Neural cell (in vitro differentiated cells): Measurements from ENCODE around the gene CCDC24. TPM values are rescaled to one million over a fixed set of nuclear protein-coding genes. Genes with fewer than 3 reads are reported as not detected.

Source experiments
- H2AFZ ChIP-seq: fragments of 200-600, 300-800 bp; sonication (generic), shearing (Covaris generic); 2 replicates; pipeline ENCODE4 v1.6.0; 2014; ENCODE audit warnings: low read depth, mild to moderate bottlenecking, antibody characterized with exemption, low read length, moderate library complexity
- H3F3A ChIP-seq: fragments of 200-600 bp; shearing (Covaris generic); 2 replicates; pipeline ENCODE4 v1.6.1; 2016; ENCODE audit warnings: mild to moderate bottlenecking, moderate library complexity, mixed read lengths, antibody characterized with exemption, low read length; ENCODE audit not compliant: insufficient read depth, poor library complexity, severe bottlenecking
- H3K27ac ChIP-seq: fragments of 200-600, 300-800 bp; sonication (generic), shearing (Covaris generic); 2 replicates; pipeline ENCODE4 v1.5.1; 2014; ENCODE audit warnings: mild to moderate bottlenecking, low read length, moderate library complexity
- H3K27me3 ChIP-seq: fragments of 300-800, 200-600 bp; sonication (generic), shearing (Covaris generic); 2 replicates; pipeline ENCODE4 v1.6.0; 2014; ENCODE audit warnings: mild to moderate bottlenecking, low read depth, low read length, moderate library complexity; ENCODE audit not compliant: insufficient read depth
- H3K36me3 ChIP-seq: fragments of 300-800, 200-600 bp; sonication (generic), shearing (Covaris generic); 2 replicates; pipeline ENCODE4 v1.5.1; 2014; ENCODE audit warnings: mild to moderate bottlenecking, antibody characterized with exemption, low read length, moderate library complexity; ENCODE audit not compliant: insufficient read depth
- H3K4me2 ChIP-seq: fragments of 300-800, 200-600 bp; sonication (generic), shearing (Covaris generic); 2 replicates; pipeline ENCODE4 v1.6.0; 2014; ENCODE audit warnings: mild to moderate bottlenecking, low read length
- H3K4me3 ChIP-seq: fragments of 300-800, 200-600 bp; sonication (generic), shearing (Covaris generic); 2 replicates; pipeline ENCODE4 v1.5.1; 2014; ENCODE audit warnings: mild to moderate bottlenecking, low read length, moderate library complexity
- H3K79me2 ChIP-seq: fragments of 200-600 bp; shearing (Covaris generic); replicated peaks from 2 replicates; pipeline ENCODE4 v1.6.0; 2014; ENCODE audit warnings: mild to moderate bottlenecking, low read length, moderate library complexity; ENCODE audit not compliant: insufficient read depth
- H3K9ac ChIP-seq: fragments of 300-800, 200-600 bp; sonication (generic), shearing (Covaris generic); 2 replicates; pipeline ENCODE4 v1.6.1; 2016; ENCODE audit warnings: mild to moderate bottlenecking, low read length, mixed read lengths
- H3K9me2 ChIP-seq: fragments of 200-600 bp; shearing (Covaris generic); 2 replicates; pipeline ENCODE4 v1.6.1; 2016; ENCODE audit warnings: mild to moderate bottlenecking, low read length, mixed read lengths; ENCODE audit not compliant: insufficient read depth
- H3K9me3 ChIP-seq: fragments of 200-600, 300-800 bp; sonication (generic), shearing (Covaris generic); 2 replicates; pipeline ENCODE4 v1.6.1; 2016; ENCODE audit warnings: mild to moderate bottlenecking, mixed run types, low read length, moderate library complexity, mixed read lengths
- H4K20me1 ChIP-seq: fragments of 200-600 bp; shearing (Covaris generic); 2 replicates; pipeline ENCODE4 v1.6.1; 2016; ENCODE audit warnings: mild to moderate bottlenecking, mixed run types; ENCODE audit not compliant: insufficient read depth
- CTCF ChIP-seq: fragments of 450-650 bp; IDR thresholded peaks from 2 replicates; pipeline ENCODE4 v1.5.1; 2014; ENCODE audit warnings: antibody characterized with exemption, mild to moderate bottlenecking, moderate library complexity; ENCODE audit not compliant: poor library complexity, severe bottlenecking
- EP300 ChIP-seq: fragments of 450-650 bp; conservative IDR thresholded peaks from 2 replicates; pipeline ENCODE4 v1.6.1; 2014; ENCODE audit warnings: antibody characterized with exemption, mild to moderate bottlenecking, moderate library complexity; ENCODE audit not compliant: poor library complexity, severe bottlenecking
- EZH2 ChIP-seq: fragments of 200-600, 300-800 bp; shearing (Covaris generic), sonication (generic); IDR thresholded peaks from 2 replicates; pipeline ENCODE4 v1.6.1; 2014; ENCODE audit warnings: antibody characterized with exemption, low read length, borderline replicate concordance, mild to moderate bottlenecking; ENCODE audit not compliant: insufficient read depth, poor library complexity, severe bottlenecking
- MXI1 ChIP-seq: fragments of 450-650 bp; conservative IDR thresholded peaks from 2 replicates; pipeline ENCODE4 v1.6.1; 2014; ENCODE audit warnings: antibody characterized with exemption, mild to moderate bottlenecking; ENCODE audit not compliant: poor library complexity, severe bottlenecking
- POLR2AphosphoS5 ChIP-seq: IDR thresholded peaks from 2 replicates; pipeline ENCODE4 v1.6.1; 2012
- RAD21 ChIP-seq: fragments of 450-650 bp; conservative IDR thresholded peaks from 2 replicates; pipeline ENCODE4 v1.6.1; 2014; ENCODE audit warnings: antibody characterized with exemption, mild to moderate bottlenecking, moderate library complexity
- REST ChIP-seq: IDR thresholded peaks from 2 replicates; pipeline ENCODE4 v1.6.1; 2012; ENCODE audit warnings: borderline replicate concordance
- SMC3 ChIP-seq: fragments of 450-650 bp; conservative IDR thresholded peaks from 2 replicates; pipeline ENCODE4 v1.6.1; 2014; ENCODE audit warnings: antibody characterized with exemption, mild to moderate bottlenecking, moderate library complexity; ENCODE audit not compliant: poor library complexity
- TAF1 ChIP-seq: IDR thresholded peaks from 2 replicates; pipeline ENCODE4 v1.6.1; 2012; ENCODE audit warnings: low read depth
- polyA plus RNA-seq: library from polyadenylated mRNA; depleted of rRNA; stranded (reverse); fragments of >200 nt; gene quantifications from 2 replicates; pipeline ENCODE4 v1.2.3, GENCODE V29; 2014

Gene CCDC24
- polyA plus RNA-seq, 1 donor from 2014 or later = 16.5 TPM

- Histone ChIP-seq H3K4me2 (no peak overlapping the region), H3K9me3 (no peaks in the 10 kb centered on the region), H3K9me2 (no peaks in the 10 kb centered on the region), H3K4me3 (no peak overlapping the region), H2AFZ (no peak overlapping the region), H3K79me2 (no peaks in the 10 kb centered on the region), H3F3A (no peaks in the 10 kb centered on the region), H3K27ac (no peak overlapping the region), H4K20me1 (no peaks in the 10 kb centered on the region), H3K36me3 (no peaks in the 10 kb centered on the region), H3K9ac (no peak overlapping the region), H3K27me3 (no peaks in the 10 kb centered on the region)
- no peak for TF ChIP-seq POLR2AphosphoS5
- TF ChIP-seq EP300 = no peak
- TF ChIP-seq CTCF = no peak
- TF ChIP-seq RAD21 = no peak
- TF ChIP-seq EZH2 = no peak
- no peak for TF ChIP-seq TAF1
- no peak for TF ChIP-seq MXI1
- TF ChIP-seq SMC3 = no peak
Observed at GRCh38 chr1:43997295-43997999, 6.0 kb downstream of the CCDC24 start.

- Histone ChIP-seq H3K27me3 (no peaks in the 10 kb centered on the region), H4K20me1 (no peaks in the 10 kb centered on the region), H3K9me3 (no peaks in the 10 kb centered on the region), H3K27ac (no peak overlapping the region), H3K4me3 (no peak overlapping the region), H3K4me2 (no peak overlapping the region), H2AFZ (no peak overlapping the region), H3F3A (no peaks in the 10 kb centered on the region), H3K36me3 (no peaks in the 10 kb centered on the region), H3K9ac (no peak overlapping the region), H3K79me2 (no peaks in the 10 kb centered on the region), H3K9me2 (no peaks in the 10 kb centered on the region)
- TF ChIP-seq REST (no peak), RAD21 (no peak), SMC3 (no peak), TAF1 (no peak), EZH2 (no peak)
Observed at GRCh38 chr1:43998000-43998378, 6.6 kb downstream of the CCDC24 start.
